Iris pigment epithelial cell (primary cell): ENCODE data around the gene PIGH.
"Not testable (repeated sequence)": the region's sequence is repeated elsewhere in the genome, so short reads cannot be mapped to it uniquely, and the experiment has no call there.

Source experiments
- DNase-seq: peaks from one replicate; pipeline ENCODE4 v3.0.0-alpha.2; 2011; ENCODE audit warnings: low read depth

PIGH gene

GRCh38 chr14:67599698-67600561, at the start of gene PIGH:
Gene PIGH (minus strand): TSS chr14:67600268. CDS start chr14:67600203, 65 bp downstream.
- peak; percentile 85 for DNase-seq

GRCh38 chr14:67646131-67646530, 46.1 kb upstream of the PIGH start:
- DNase-seq = no peak

- DNase-seq = no peak
These were observed 45.3 kb upstream of the PIGH start for GRCh38 chr14:67645414-67645813.

- DNase-seq = peak; percentile 62
These were observed 44.4 kb upstream of the PIGH start for GRCh38 chr14:67644428-67644827.

- DNase-seq = no peak
These were observed 43.6 kb upstream of the PIGH start for GRCh38 chr14:67643713-67644112.

DNA sequence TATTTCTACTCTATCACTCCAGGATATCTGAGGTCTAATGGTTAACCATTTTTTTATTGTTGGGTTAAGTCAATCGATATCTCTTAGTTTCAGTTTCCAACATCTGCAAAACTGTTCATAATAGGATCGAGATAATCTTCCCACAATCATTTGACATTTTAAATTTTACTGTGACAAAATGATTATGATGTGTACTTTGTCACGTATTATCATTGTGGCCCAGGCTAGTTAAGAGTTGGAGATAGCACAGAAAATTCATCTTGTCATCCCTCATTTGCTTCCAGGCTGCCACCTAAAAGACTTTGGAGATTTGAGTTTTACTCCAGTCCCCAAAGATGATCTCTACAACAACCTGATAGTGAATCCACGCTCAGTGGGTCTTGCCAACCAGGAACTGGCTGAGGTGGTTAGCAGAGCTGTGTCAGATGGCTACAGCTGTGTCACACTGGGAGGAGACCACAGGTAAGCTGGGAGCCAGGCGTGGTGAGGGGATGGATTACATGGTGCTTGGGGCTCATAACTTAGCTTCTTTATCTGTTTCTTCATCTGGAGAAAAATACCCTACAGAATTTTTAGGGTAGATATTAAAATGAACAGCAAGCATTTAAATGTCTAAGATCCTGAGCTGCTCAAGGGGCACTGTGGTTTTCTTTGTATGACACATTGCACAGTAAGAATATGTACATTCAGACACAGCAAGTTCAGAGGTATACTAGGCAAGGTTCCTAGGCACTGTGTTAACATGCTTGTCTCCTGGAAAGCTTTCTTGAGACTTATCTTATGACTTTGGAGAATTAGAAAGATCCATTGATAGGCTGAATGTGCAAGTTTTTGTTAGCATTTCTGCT, 42.1 kb upstream of the PIGH start:
- DNase-seq = no peak

DNA sequence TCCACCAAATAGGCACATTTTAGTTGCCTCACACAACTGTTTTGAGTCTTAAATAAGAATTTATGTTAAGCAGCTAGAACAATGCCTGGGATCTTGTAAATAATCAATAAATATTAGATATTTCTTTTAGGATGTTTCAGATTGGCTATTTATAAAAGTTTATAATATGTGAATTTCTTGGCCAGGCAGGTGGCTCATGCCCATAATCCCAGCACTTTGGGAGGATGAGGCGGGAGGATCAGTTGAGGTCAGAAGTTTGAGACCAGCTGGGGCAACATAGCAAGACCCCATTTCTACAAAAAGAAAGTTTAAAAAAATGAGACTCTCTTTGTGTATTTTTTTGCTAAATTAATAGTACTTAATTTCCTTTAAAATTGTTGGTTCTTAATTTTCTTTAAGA, 41.4 kb upstream of the PIGH start:
- DNase-seq = no peak

- no peak for DNase-seq
These were observed 38.6 kb upstream of the PIGH start for GRCh38 chr14:67638642-67639041.

- peak; percentile 9 for DNase-seq
These were observed 36.4 kb upstream of the PIGH start for GRCh38 chr14:67636361-67636919.

DNA sequence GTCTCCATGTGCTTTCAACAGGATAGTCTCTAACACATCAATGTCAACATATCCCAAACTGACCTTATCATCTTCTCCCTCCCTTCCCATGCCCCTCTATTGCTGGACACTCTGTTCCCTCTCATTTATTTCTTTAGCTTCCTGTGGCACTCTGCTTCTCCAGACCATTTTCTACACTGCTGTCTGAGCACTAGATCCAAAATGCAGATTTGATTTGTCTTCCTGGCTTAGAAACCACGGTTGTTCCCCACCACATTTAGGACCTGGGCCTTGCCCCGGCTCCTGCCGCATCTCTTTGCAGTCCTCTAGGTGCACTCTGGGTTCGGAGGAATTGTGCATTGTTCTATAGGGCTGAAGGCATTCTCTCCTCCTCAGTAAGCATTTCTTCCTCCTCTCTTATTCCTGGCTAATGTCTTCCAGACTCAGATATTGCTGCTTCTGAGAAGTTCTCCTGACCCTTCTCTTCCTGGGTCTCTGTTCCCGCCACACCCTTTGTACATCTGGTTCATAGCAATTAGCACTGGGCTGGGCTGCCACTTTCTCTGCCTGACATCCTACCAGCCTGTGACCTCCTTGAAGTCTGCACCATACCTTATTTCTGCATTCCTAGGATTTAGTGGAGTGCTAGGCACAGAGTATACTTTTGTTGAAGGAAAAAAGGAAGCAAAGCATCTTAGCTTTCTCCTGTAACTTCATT, 33.5 kb upstream of the PIGH start:
- DNase-seq = no peak

DNA sequence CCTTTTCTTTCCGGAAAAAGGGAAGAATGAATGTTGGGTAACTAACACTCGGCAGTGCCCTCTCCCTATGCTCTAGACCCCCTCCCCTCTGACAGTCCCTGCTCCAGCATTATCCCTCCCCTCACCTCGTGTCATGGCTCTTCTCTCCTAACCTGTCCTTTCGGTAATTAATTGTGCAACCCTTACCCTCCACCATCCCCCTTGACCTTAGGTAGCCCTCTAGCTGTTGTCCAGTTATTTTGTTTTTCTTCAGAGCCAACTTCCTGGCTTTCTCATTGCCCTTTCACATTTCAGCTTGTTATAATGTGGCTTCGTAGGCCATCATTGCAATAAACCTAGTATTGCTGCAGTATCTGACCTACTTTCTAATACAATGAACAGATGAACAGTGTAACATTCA, 30.9 kb upstream of the PIGH start:
- no peak for DNase-seq

GRCh38 chr14:67630186-67630585, 30.1 kb upstream of the PIGH start:
- DNase-seq = no peak

- DNase-seq = no peak
These were observed 27.5 kb upstream of the PIGH start for GRCh38 chr14:67627519-67627918.

- not testable (repeated sequence) for DNase-seq
These were observed 26.1 kb upstream of the PIGH start for GRCh38 chr14:67626131-67626530.

DNA sequence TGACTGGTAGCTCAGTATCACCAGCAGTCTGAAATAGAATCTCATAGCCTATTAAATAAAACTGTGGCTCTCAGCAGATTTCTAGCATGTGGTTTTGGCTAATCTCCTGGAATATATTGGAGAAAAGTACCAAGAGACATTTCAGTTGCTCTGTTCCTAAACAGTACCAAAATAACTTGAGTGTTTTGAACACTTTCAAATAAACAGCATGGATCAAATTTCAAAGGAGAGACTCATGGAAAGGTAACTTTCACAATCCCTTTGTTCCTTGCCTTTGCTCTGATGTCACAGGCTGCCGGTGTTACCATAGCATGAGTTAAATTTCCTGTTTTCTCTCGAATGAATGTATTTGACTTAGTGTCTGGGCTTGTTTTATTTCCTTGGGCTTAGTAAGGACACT, 23.0 kb upstream of the PIGH start:
- peak; percentile 63 for DNase-seq

DNA sequence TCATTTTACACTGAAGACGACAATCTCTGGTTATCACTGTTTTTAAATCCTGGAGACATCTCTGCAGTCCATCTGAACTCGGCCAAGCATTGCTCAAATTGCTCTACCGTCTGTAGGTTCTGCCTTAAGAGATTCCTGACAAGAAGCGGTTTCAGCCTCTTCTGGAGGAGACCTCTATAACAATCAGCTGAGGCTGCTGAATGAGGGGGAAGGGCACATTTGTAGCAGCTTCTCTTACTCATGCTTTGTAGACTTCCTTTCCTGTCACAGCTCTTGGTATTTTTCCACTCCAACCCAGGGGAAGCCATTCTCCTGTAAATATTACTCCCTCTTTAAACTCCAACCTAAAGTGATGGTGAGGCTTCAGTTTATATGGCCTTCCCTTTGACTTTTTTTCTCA, 22.6 kb upstream of the PIGH start:
- peak; percentile 90 for DNase-seq

DNA sequence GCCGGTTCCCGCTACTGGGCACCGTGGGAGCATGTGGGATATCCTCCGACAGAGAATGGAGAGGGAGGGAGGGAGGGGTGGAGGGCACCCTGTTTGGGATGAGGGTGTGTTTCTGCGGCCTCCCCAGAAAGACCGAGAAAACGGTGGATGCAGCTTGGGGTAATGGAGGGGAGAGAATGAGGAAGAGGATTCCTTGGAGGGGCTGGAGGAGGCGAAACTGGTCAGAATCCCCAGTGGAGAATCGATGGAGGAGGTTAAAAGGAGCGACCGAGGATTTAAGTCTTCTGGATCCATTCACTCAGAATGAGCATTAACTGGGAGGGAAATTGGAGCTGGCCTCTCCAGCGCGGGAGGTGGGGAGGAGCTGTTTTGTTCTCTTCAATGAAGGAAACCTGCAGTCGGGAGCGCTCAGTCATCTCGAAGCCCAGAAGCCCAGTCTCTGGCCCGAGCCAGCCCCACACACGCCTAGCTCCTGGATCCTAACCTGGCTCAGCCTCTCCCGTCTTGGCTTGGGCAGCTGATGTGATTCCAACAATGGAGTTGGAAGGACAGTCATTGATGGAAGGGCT, 20.2 kb upstream of the PIGH start:
- DNase-seq = peak; percentile 14

DNA sequence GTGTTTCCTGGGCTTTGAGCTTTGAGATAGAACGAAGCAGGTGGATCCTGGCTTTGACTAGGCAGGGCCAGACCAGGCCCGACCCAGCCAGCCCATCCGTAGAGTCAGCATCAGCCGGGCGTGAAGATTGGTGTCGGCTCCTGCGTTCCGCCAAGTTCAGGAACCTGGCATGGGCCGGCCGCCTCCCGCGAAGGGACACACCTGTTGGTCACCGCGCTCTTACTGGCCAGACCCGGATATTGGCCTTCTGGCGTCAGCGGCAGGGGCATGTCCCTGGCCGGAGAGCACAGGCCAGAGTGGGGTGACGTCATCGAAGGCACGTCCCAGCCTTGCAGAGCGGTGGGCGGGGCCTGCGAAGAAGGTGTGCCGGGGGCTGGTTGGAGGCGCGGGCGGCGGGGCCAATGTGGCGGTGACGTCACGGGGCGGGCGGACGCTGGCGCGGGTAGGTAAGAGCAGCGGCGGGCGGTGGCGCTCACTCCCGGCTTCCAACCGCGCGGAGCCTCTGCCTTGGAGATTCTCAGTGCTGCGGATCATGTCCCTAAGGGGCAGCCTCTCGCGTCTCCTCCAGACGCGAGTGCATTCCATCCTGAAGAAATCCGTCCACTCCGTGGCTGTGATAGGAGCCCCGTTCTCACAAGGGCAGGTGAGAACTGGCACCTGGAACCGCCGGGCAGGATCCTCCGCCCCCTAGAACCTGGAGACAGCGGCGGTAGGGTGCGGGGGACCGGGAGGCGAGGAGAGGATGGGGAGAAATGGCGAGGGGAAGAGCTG, 19.6 kb upstream of the PIGH start, which contains the start of gene ARG2:
TSS of gene ARG2 (plus strand) at position 475 of the 771 bp plus-strand sequence. CDS start at position 533, 58 bp downstream.
- peak; percentile 92 for DNase-seq

GRCh38 chr14:67618617-67619063, 18.6 kb upstream of the PIGH start:
- DNase-seq = peak; percentile 83

- no peak for DNase-seq
These were observed 10.4 kb upstream of the PIGH start for GRCh38 chr14:67610491-67610890.
